GM12878 (cell line): ENCODE data around the gene NPR2. TPM values are rescaled to one million over a fixed set of nuclear protein-coding genes. Genes with fewer than 3 reads are reported as not detected.

Experiments used
- ATAC-seq: fragments of 200-7000 bp; cut with Tn5 transposase; 3 replicates; pipeline ENCODE4 v1.9.1; 2020; ENCODE audit warnings: mild to moderate bottlenecking, moderate library complexity
- BruUV-seq: library from RNA; stranded (reverse); fragments of 400-500 nt; replicated peaks from 2 replicates; lab custom pipeline; 2021; lab: Mats Ljungman, UMichigan
- CTCF ChIA-PET: fragments of 300-600 bp; sonication (Branson Sonifier 250); formaldehyde crosslinking; extraction: SDS; loops from one replicate; lab custom pipeline; 2021; ENCODE audit warnings: inconsistent platforms; lab: Yijun Ruan, JAX
- POLR2A ChIA-PET: fragments of 350-600 bp; formaldehyde crosslinking; extraction: SDS; loops from one replicate; lab custom pipeline; 2021; ENCODE audit warnings: inconsistent platforms; lab: Charles Lee
- RAD21 ChIA-PET: fragments of 300-600 bp; sonication (Branson Sonifier 250); formaldehyde crosslinking; loops from one replicate; lab custom pipeline; 2023; ENCODE audit warnings: antibody characterized with exemption; ENCODE audit not compliant: unreplicated experiment; lab: Charles Lee
- SMC1A ChIA-PET: fragments of 300-600 bp; sonication (Branson Sonifier 250); formaldehyde crosslinking; loops from one replicate; lab custom pipeline; 2023; ENCODE audit not compliant: unreplicated experiment, uncharacterized antibody; lab: Charles Lee
- DNase-seq: peaks from one replicate; pipeline ENCODE4 v3.0.0-alpha.2; 2011; ENCODE audit warnings: low read depth, low spot score
- FAIRE-seq: peaks from 3 replicates; lab custom pipeline; 2011; peaks lifted over from hg19 to GRCh38; lab: Jason Lieb, UNC
- H2AFZ ChIP-seq: 2 replicates; pipeline ENCODE4 v1.6.0; 2011; ENCODE audit warnings: low read depth, low read length, control low read depth; ENCODE audit not compliant: control insufficient read depth
- H3K27ac ChIP-seq: 2 replicates; pipeline ENCODE4 v1.5.1; 2011; ENCODE audit warnings: control low read depth; ENCODE audit not compliant: control insufficient read depth, insufficient read depth
- H3K27me3 ChIP-seq, 2 experiments: replicated peaks in 1 of 2; 2 replicates each; pipeline versions ENCODE4 v1.6.0 to v1.6.1; 2011; ENCODE audit warnings: low read length in 1 of 2; ENCODE audit not compliant: control insufficient read depth in 2 of 2, insufficient read depth in 2 of 2
- H3K36me3 ChIP-seq, 2 experiments: 2 replicates each; pipeline ENCODE4 v1.5.1; 2011; ENCODE audit warnings: low read length in 1 of 2; ENCODE audit not compliant: control insufficient read depth in 2 of 2, insufficient read depth in 2 of 2
- H3K4me1 ChIP-seq: 2 replicates; pipeline ENCODE4 v1.6.1; 2011; ENCODE audit warnings: mild to moderate bottlenecking, low read length, moderate library complexity, mixed read lengths; ENCODE audit not compliant: control insufficient read depth, insufficient read depth
- H3K4me2 ChIP-seq: 2 replicates; pipeline ENCODE4 v1.6.0; 2011; ENCODE audit warnings: control low read depth; ENCODE audit not compliant: control insufficient read depth, insufficient read depth
- H3K4me3 ChIP-seq: fragments of 200-600 bp; sonication (generic); 2 replicates; pipeline ENCODE4 v1.5.1; 2016
- H3K79me2 ChIP-seq: 2 replicates; pipeline ENCODE4 v1.6.0; 2011; ENCODE audit warnings: low read length; ENCODE audit not compliant: control insufficient read depth, insufficient read depth
- H3K9ac ChIP-seq: 2 replicates; pipeline ENCODE4 v1.8.0; 2011; ENCODE audit warnings: low read length, control low read depth, mixed read lengths; ENCODE audit not compliant: control insufficient read depth, insufficient read depth
- H3K9me3 ChIP-seq: replicated peaks from 3 replicates; pipeline ENCODE4 v1.5.1; 2011; ENCODE audit warnings: mild to moderate bottlenecking, low read length; ENCODE audit not compliant: control insufficient read depth, insufficient read depth
- H4K20me1 ChIP-seq: 2 replicates; pipeline ENCODE4 v1.6.0; 2011; ENCODE audit not compliant: control insufficient read depth, insufficient read depth
- BCL11A ChIP-seq: IDR thresholded peaks from 2 replicates; pipeline ENCODE4 v1.6.1; 2011; ENCODE audit warnings: low read depth, low read length
- BRCA1 ChIP-seq: IDR thresholded peaks from 2 replicates; pipeline ENCODE4 v1.6.1; 2011; ENCODE audit warnings: low read depth, low read length, improper control_type of control experiment
- CBFB ChIP-seq: IDR thresholded peaks from 2 replicates; pipeline ENCODE4 v1.6.1; 2016; ENCODE audit warnings: antibody characterized with exemption, low read depth
- CREB1 ChIP-seq: IDR thresholded peaks from 2 replicates; pipeline ENCODE4 v1.6.1; 2012; ENCODE audit warnings: low read depth, mild to moderate bottlenecking, inconsistent platforms
- KDM1A ChIP-seq: fragments of 200-600 bp; sonication (generic); IDR thresholded peaks from 2 replicates; pipeline ENCODE4 v1.6.1; 2016; ENCODE audit warnings: borderline replicate concordance
- LARP7 ChIP-seq: fragments of 450-650 bp; IDR thresholded peaks from 2 replicates; pipeline ENCODE4 v1.6.1; 2017; ENCODE audit warnings: mild to moderate bottlenecking
- NR2C1 ChIP-seq: fragments of 450-650 bp; IDR thresholded peaks from 2 replicates; pipeline ENCODE4 v1.6.1; 2017; ENCODE audit warnings: antibody characterized with exemption, mild to moderate bottlenecking, moderate library complexity
- POLR2A ChIP-seq: IDR thresholded peaks from 2 replicates; pipeline ENCODE4 v1.6.1; 2011; ENCODE audit warnings: low read depth, mild to moderate bottlenecking, low read length
- POLR2AphosphoS2 ChIP-seq: IDR thresholded peaks from 2 replicates; pipeline ENCODE4 v1.6.1; 2011; ENCODE audit warnings: low read depth, mild to moderate bottlenecking, low read length, improper control_type of control experiment, moderate library complexity
- POLR2AphosphoS5 ChIP-seq: IDR thresholded peaks from 2 replicates; pipeline ENCODE4 v1.6.1; 2011; ENCODE audit warnings: mild to moderate bottlenecking, low read length, inconsistent platforms
- SMARCA5 ChIP-seq: fragments of 450-650 bp; IDR thresholded peaks from 2 replicates; pipeline ENCODE4 v1.6.1; 2017; ENCODE audit warnings: mild to moderate bottlenecking
- SRF ChIP-seq, 2 experiments: IDR thresholded peaks; 2 replicates each; pipeline ENCODE4 v1.6.1; 2011; ENCODE audit warnings: low read depth in 2 of 2, low read length in 2 of 2, mild to moderate bottlenecking in 1 of 2, moderate library complexity in 1 of 2
- TBL1XR1 ChIP-seq: IDR thresholded peaks from 2 replicates; pipeline ENCODE4 v1.6.1; 2012; ENCODE audit warnings: low read depth, low read length, improper control_type of control experiment
- ZZZ3 ChIP-seq: IDR thresholded peaks from 2 replicates; pipeline ENCODE4 v1.6.1; 2011; ENCODE audit warnings: low read depth; ENCODE audit not compliant: control insufficient read depth, insufficient read length
- WGBS: methylation state at CpG from one replicate; pipeline ENCODE4 v1.1.6; 2016; ENCODE audit warnings: low lambda C conversion rate; ENCODE audit not compliant: insufficient replicate concordance, insufficient coverage; ENCODE audit errors: missing lambda C conversion rate; 5-methylcytosine and 5-hydroxymethylcytosine counted together
- in situ Hi-C: fragments of 300-500 bp; cut with MboI; formaldehyde crosslinking; loops from 9 replicates; pipeline ENCODE4 v1.14.3; 2018; ENCODE audit warnings: mixed read lengths
- intact Hi-C: fragments of 100-400 bp; cut with micrococcal nuclease; formaldehyde crosslinking; loops from one replicate; pipeline ENCODE4 v1.14.2; 2022; ENCODE audit not compliant: unreplicated experiment
- polyA plus RNA-seq, 11 experiments: library from polyadenylated mRNA; depleted of rRNA in 4 of 11; unstranded in 6 of 11; stranded (reverse) in 5 of 11; fragments of >200 nt; fragmentation: Nextera tagmentation in 4 of 11; fragmentation: Illumina TruSeq in 1 of 11; extraction: Ambion mirVana in 4 of 11; extraction: Trizol in 1 of 11; gene quantifications; 1 replicate in 1 of 11; 2 replicates in 10 of 11; pipeline versions ENCODE4 v1.2.1 to v1.2.3, GENCODE V29; 2011 to 2016; ENCODE audit warnings: inconsistent platforms in 2 of 11, missing spikeins in 2 of 11, low read depth in 1 of 11
- total RNA-seq, 4 experiments: library from RNA; depleted of rRNA in 3 of 4; stranded (reverse); fragments of >200 nt in 3 of 4; fragmentation: Illumina TruSeq in 1 of 4; extraction: Trizol in 1 of 4; gene quantifications; 2 replicates each; pipeline versions ENCODE4 v1.2.1 to v1.2.3, GENCODE V29; 2013 to 2021
- TF ChIP-seq, protein P1 (sequence below): fragments of 450-650 bp; IDR thresholded peaks from 2 replicates; pipeline ENCODE4 v1.6.1; 2017; ENCODE audit warnings: mild to moderate bottlenecking, moderate library complexity
- TF ChIP-seq, protein P2 (sequence below): IDR thresholded peaks from 2 replicates; pipeline ENCODE4 v1.6.1; 2012; ENCODE audit warnings: low read length, inconsistent platforms
- TF ChIP-seq, protein P3 (sequence below): IDR thresholded peaks from 2 replicates; pipeline ENCODE4 v1.6.1; 2011; ENCODE audit warnings: low read depth, mild to moderate bottlenecking, low read length, moderate library complexity, borderline replicate concordance; ENCODE audit errors: extremely low read depth

NPR2 gene
- total and polyA plus RNA-seq, 10 of the 15 experiments (the other 5 are each of a cell fraction or from before 2014, with no cell fraction given): 2.0 to 20.9 (median 6.8) TPM

DNA sequence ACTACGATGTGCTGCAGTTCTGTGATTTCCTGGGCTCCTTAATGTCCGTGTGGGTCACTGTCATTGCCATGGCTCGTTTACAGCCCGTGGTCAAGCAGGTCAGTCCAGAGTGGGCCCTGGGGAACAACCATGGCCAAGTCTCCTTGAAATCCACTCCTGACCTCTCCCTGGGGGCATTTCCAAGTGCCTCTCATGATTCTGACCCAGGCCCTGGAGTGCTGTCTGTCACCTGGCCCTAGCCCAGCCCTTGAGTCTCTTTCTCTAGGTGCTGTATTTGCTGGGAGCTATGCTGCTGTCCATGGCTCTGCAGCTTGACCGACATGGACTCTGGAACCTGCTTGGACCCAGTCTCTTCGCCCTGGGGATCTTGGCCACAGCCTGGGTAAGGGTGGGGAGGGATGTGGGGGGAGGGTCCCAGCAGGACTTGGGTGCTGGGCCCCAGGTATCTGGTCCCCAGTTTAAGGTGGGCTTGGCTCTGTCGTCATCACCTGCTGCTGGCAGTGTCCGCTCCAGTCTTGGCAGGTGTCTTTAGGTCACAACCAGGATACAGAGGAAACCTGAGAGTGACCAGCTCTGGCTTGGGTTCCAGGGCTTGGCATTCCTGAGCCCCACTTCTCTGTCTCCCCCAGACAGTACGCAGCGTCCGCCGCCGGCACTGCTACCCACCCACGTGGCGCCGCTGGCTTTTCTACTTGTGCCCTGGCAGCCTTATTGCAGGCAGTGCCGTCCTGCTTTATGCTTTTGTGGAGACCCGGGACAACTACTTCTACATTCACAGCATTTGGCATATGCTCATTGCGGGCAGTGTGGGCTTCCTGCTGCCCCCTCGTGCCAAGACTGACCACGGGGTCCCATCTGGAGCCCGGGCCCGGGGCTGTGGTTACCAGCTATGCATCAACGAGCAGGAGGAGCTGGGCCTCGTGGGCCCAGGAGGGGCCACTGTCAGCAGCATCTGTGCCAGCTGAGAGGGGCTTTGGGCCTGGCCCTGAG, 61.8 kb downstream of the NPR2 start:
- Histone ChIP-seq H3K79me2 (no peaks in the 10 kb centered on the region), H3K4me2 (no peak overlapping the region), H4K20me1 (no peaks in the 10 kb centered on the region), H3K4me1 (peaks cover 5% of the 10 kb centered on the region), H3K9me3 (no peaks in the 10 kb centered on the region), H3K27me3 (no peaks in the 10 kb centered on the region), H3K27ac (no peak overlapping the region), H3K36me3 (no peaks in the 10 kb centered on the region), H2AFZ (no peak overlapping the region), H3K4me3 (no peak overlapping the region), H3K9ac (no peak overlapping the region)
- FAIRE-seq: no peak
- 55% methylated on average over 25 of the region's 25 CpGs for WGBS
- SMC1A ChIA-PET: interaction anchor here (1.6 kb wide), 1 partner anchor 27 kb away, joined by 5 read pairs; no protein-coding TSS in a partner anchor
- intact Hi-C loops (no loop called here), in situ Hi-C loops (no loop called here)
- ATAC-seq: no peak
- RAD21 ChIA-PET: interaction anchor here (0.7 kb wide), 1 partner anchor 11 kb away, joined by 3 read pairs; no protein-coding TSS in a partner anchor
- CTCF ChIA-PET: interaction anchor here (0.7 to 2.3 kb wide), 5 partner anchors 8 to 155 kb away, joined by 3 to 6 read pairs (median 4); no protein-coding TSS in a partner anchor
- no peak for DNase-seq
- BruUV-seq: no TSS peak
- POLR2A ChIA-PET: no interaction called here
- TF ChIP-seq, protein P1, sequence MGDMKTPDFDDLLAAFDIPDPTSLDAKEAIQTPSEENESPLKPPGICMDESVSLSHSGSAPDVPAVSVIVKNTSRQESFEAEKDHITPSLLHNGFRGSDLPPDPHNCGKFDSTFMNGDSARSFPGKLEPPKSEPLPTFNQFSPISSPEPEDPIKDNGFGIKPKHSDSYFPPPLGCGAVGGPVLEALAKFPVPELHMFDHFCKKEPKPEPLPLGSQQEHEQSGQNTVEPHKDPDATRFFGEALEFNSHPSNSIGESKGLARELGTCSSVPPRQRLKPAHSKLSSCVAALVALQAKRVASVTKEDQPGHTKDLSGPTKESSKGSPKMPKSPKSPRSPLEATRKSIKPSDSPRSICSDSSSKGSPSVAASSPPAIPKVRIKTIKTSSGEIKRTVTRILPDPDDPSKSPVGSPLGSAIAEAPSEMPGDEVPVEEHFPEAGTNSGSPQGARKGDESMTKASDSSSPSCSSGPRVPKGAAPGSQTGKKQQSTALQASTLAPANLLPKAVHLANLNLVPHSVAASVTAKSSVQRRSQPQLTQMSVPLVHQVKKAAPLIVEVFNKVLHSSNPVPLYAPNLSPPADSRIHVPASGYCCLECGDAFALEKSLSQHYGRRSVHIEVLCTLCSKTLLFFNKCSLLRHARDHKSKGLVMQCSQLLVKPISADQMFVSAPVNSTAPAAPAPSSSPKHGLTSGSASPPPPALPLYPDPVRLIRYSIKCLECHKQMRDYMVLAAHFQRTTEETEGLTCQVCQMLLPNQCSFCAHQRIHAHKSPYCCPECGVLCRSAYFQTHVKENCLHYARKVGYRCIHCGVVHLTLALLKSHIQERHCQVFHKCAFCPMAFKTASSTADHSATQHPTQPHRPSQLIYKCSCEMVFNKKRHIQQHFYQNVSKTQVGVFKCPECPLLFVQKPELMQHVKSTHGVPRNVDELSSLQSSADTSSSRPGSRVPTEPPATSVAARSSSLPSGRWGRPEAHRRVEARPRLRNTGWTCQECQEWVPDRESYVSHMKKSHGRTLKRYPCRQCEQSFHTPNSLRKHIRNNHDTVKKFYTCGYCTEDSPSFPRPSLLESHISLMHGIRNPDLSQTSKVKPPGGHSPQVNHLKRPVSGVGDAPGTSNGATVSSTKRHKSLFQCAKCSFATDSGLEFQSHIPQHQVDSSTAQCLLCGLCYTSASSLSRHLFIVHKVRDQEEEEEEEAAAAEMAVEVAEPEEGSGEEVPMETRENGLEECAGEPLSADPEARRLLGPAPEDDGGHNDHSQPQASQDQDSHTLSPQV: no peak
- TF ChIP-seq POLR2AphosphoS2 (no peak), KDM1A (no peak), CREB1 (no peak), POLR2AphosphoS5 (no peak), CBFB (no peak), SMARCA5 (no peak), TBL1XR1 (no peak), LARP7 (no peak), BRCA1 (no peak), POLR2A (no peak), ZZZ3 (no peak), NR2C1 (no peak), SRF (IDR thresholded peaks at IDR 0.05; ENCODE audit: low read depth in 2 of 2, low read length in 2 of 2) (no peak), BCL11A (no peak)
- TF ChIP-seq, protein P2, sequence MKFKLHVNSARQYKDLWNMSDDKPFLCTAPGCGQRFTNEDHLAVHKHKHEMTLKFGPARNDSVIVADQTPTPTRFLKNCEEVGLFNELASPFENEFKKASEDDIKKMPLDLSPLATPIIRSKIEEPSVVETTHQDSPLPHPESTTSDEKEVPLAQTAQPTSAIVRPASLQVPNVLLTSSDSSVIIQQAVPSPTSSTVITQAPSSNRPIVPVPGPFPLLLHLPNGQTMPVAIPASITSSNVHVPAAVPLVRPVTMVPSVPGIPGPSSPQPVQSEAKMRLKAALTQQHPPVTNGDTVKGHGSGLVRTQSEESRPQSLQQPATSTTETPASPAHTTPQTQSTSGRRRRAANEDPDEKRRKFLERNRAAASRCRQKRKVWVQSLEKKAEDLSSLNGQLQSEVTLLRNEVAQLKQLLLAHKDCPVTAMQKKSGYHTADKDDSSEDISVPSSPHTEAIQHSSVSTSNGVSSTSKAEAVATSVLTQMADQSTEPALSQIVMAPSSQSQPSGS: no peak
- TF ChIP-seq, protein P3, sequence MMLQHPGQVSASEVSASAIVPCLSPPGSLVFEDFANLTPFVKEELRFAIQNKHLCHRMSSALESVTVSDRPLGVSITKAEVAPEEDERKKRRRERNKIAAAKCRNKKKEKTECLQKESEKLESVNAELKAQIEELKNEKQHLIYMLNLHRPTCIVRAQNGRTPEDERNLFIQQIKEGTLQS: no peak
